Mononuclear cell (primary cell): Measurements from ENCODE around the gene PSTK. TPM values are rescaled to one million over a fixed set of nuclear protein-coding genes. Genes with fewer than 3 reads are reported as not detected.

Experiments used
- H3K27me3 ChIP-seq: 2 replicates; pipeline ENCODE4 v1.6.0; 2011; ENCODE audit warnings: low read length, control low read depth; ENCODE audit not compliant: insufficient read depth
- H3K4me1 ChIP-seq: 2 replicates; pipeline ENCODE4 v1.5.1; 2011; ENCODE audit warnings: mild to moderate bottlenecking, low read length, control low read depth; ENCODE audit not compliant: insufficient read depth
- H3K4me3 ChIP-seq: 2 replicates; pipeline ENCODE4 v1.5.1; 2011; ENCODE audit warnings: mild to moderate bottlenecking, low read length, moderate library complexity
- H3K9me3 ChIP-seq: 2 replicates; pipeline ENCODE4 v1.5.1; 2011; ENCODE audit warnings: low read depth, mild to moderate bottlenecking, control low read depth, low read length
- total RNA-seq: library from RNA; depleted of rRNA; stranded (reverse); fragments of >200 nt; gene quantifications from one replicate; pipeline ENCODE4 v1.2.3, GENCODE V29; 2012

The PSTK gene
- total RNA-seq, 1 donor: 8.4 TPM

DNA sequence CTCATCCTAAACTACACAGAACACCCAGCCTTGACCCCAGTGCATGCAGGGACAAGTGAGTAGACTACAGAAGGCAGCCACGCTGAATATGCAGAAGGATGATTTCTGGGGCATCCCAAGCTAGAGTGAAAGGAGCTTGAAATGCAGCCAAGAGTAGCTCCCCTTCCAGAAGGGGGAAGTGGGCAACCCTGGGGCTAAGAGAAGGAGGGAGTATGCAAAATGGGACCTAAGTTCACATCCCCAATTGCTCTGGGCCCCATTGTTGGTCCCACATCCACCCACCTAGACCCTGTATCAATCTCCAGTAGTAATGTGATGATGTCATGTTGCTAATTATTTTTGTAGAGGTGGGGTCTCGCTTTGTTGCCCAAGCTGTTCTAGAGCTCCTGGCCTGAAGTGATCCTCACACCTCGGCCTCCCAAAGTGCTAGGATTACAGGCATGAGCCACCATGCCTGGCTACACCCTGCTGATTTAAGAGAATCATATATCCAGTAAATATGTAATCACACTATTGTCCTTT, 5.6 kb upstream of the PSTK start:
- Histone ChIP-seq H3K9me3 (no peaks in the 10 kb centered on the region), H3K4me3 (no peak overlapping the region), H3K27me3 (no peaks in the 10 kb centered on the region), H3K4me1 (peaks cover 4% of the 10 kb centered on the region)

DNA sequence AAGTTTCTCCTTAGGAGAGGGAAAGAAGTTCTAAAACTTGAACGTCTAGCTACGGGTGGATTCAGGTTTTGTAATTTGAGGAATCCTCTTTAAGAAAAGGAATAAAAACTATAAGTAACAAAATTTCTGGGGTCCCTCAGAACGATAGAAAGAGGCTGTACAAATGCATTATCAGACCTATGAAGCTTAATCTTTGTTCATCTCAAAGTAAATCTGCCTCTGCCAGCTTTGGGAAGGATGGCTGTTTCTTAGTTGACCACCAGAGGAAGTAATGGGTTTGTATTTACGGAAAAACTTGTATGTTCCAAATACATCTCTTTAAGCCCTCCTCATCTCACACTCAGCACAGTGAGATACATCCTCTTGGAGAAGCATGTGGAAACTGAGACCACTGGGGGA, 864 bp downstream of the PSTK start:
- Histone ChIP-seq H3K9me3 (no peaks in the 10 kb centered on the region), H3K4me1 (peaks cover 18% of the 10 kb centered on the region), H3K4me3 (peak overlapping the region; percentile 63)

DNA sequence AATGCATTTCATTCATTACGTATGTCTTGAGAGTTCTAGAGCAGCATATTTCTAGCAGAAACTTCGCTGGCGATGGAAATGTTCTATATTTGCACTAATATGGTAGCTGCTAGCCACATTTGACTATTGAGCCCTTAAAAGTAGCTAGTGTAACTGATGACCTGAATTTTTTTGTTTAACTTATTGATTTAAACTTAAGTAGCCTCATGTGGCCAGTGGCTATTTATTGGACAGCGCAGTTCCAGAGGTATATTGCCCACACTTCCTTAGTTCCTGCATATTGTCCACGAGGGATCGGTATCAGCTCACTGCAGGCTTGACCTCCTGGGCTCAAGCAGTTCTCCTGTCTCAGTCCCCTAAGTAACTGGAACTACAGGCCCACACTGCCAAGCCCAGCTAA, 3.7 kb downstream of the PSTK start:
- Histone ChIP-seq H3K9me3 (no peaks in the 10 kb centered on the region), H3K4me3 (no peak overlapping the region), H3K4me1 (peaks cover 18% of the 10 kb centered on the region), H3K27me3 (no peaks in the 10 kb centered on the region)

More for the DNA sequence above, 864 bp downstream of the PSTK start:
- no peaks in the 10 kb centered on the region for H3K27me3 ChIP-seq

DNA sequence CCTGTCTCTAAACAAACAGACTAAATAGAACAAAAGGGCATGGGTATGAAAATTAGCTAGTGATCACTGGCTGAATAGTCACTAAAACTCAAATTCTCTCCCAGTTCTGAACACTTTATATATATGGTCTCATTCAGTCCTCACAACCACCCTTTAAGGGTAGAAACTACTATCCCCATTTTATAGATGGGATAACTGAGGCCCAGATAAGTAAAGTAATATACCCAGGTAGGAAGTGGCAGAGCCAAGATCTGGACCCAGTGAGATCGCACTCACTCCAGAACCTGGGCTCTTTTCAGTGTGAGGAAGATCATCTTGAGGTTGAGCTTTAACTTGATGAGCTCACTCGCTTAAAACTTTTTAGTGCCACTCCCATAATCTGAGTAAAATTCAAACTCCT, 4.5 kb downstream of the PSTK start:
- Histone ChIP-seq H3K27me3 (no peaks in the 10 kb centered on the region), H3K9me3 (no peaks in the 10 kb centered on the region), H3K4me3 (no peak overlapping the region), H3K4me1 (peaks cover 13% of the 10 kb centered on the region)

DNA sequence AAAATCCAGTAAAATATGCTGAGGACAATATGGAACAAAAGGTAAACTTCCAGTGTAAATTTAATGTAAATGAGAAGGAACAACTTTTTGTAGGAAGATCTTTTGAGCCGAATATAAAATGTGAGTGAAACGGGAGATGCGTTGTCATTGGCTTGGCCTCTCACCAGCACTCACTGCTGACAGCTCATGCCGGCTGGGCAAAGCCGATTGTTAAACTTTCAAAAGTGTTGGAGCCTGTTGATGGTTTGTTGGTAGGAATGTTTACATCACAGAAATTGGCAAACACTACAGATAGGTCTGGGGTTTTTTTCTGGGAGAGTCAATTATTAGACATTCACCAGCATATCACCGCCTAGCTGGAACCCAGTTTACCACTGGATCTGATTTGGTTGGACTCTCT, 6.1 kb downstream of the PSTK start:
- Histone ChIP-seq H3K27me3 (no peaks in the 10 kb centered on the region), H3K9me3 (no peaks in the 10 kb centered on the region), H3K4me1 (peaks cover under 1% of the 10 kb centered on the region), H3K4me3 (no peak overlapping the region)

DNA sequence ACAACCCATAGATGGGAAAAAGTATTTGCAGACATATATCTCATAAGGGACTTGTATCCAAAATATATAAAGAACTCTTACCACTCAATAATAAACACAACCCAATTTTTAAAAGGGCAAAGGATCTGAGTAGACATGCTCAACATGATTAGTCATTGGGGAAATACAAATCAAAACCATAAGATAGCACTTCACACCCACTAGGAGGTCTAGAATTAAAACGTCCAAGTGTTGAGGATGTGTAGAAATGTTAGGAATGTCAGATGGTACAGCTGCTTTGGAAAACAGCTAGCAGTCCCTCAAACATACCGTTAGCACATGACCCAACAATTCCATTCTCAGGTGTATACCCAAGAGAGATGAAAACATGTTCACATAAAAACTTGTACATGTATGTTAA, 8.3 kb downstream of the PSTK start:
- Histone ChIP-seq H3K9me3 (no peaks in the 10 kb centered on the region), H3K27me3 (no peaks in the 10 kb centered on the region), H3K4me1 (no peaks in the 10 kb centered on the region), H3K4me3 (no peak overlapping the region)

DNA sequence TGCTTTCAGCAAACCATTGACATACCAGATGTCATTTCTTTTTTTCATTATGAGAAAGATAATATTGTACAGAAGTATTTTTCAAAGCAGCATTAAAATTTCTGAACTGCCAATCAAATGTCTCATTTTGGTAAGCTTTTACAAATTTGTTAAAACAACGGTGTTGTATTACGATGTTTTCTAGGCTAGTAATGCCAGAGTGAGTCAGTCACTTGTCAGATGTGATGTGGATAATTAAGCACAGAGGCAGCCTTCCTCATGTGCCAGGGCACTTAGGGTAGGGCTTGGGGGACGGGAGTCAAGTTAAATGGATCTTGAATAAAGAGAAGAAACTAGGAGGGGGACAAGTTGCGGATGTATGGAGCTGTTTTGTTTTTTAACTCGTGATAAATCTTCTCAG, 10.1 kb downstream of the PSTK start:
- H3K27me3 ChIP-seq: no peaks in the 10 kb centered on the region
- H3K4me1 ChIP-seq: no peaks in the 10 kb centered on the region
- no peak overlapping the region for H3K4me3 ChIP-seq
- H3K9me3 ChIP-seq: no peaks in the 10 kb centered on the region

DNA sequence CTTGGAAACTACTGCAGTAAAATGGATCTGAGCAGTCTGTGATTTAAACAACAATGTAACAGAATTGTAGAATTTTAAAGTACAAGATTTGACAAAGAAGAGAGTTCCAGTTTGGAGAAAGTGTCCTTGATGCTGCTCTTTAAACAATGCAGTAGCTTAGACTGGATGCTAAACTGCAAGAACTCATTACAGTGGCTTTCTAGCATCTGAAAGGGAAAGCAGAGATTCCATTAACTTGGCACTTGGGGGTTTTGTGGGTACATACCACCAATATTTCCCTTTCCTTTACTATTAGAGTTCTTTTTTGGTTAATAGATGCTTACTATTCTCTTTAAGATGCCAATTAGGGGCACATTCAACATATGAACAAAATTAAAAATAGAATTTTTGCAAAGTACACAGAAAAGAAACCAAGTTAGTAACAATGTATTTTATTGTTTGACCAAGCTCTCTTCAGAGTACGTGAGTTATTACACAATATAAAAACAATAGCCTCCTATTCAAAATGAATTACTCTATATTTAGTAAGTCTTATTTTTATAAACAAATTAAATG, 11.9 kb downstream of the PSTK start:
- H3K9me3 ChIP-seq: no peaks in the 10 kb centered on the region
- H3K4me3 ChIP-seq: no peak overlapping the region
- no peaks in the 10 kb centered on the region for H3K4me1 ChIP-seq
- H3K27me3 ChIP-seq: no peaks in the 10 kb centered on the region

DNA sequence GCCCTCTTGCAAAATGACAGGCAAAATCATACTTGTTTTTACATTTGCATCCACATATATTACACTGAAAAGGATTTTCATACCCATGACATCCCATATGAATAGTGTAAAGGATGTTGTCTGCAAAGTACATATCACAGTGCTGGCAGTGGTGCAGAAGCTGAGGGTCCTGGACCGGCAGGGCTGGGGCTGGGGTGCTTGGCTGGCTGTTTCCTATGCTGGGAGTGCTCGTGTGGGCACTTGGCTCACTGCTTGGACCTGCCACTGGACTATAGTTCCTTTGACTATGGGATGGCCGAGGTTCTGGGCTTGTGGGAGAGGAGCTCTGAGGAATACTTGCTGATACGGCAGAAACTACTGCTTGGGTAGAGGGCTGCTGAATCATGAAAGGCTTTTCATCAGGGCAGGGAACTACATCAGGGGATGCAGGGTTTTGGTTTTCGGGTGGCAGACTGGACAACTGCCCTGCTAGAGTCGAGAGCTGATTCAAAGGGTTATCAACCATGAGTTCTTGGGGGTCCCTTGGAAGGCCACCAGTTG, 13.7 kb downstream of the PSTK start:
- Histone ChIP-seq H3K4me1 (no peaks in the 10 kb centered on the region), H3K9me3 (no peaks in the 10 kb centered on the region), H3K27me3 (no peaks in the 10 kb centered on the region), H3K4me3 (no peak overlapping the region)

DNA sequence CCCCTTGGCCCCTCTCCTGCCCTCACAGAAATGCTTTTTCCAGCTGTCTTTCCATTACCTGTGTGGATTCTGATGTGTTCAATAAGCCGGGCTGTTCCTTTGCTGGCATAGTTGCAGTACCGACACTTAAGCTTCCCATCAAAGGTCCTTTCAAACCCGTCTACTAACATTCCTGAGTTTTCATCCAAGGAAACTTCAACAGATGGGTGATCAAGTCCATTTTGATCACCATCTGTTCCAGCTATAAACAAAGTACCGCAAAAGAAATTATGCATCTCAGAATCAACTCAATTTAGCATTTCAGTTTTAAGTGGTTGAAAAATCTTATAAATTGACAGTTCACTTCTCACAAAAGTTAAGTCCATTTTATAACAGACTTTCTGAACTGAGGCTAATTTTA, 15.7 kb downstream of the PSTK start:
- Histone ChIP-seq H3K4me3 (no peak overlapping the region), H3K4me1 (no peaks in the 10 kb centered on the region), H3K27me3 (no peaks in the 10 kb centered on the region), H3K9me3 (no peaks in the 10 kb centered on the region)

DNA sequence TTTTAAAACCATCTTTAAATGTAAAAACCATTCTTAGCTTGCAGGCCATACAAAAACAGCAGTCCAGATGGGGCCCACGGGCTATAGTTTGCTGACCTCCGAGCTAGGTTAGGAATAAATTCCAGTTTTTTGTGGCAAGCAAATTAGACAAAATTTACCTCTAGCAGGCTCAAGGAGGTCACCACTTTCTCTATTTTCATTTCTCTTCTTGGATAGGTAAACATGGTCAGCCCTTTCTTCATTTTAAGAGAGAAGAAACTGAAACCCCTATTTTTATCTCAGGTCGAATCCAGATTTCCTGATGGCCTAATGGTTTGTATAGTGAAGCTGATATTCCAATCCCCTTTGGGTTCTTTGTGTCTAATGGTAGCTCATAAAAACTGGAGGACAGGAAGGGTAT, 17.7 kb downstream of the PSTK start:
- H3K27me3 ChIP-seq: no peaks in the 10 kb centered on the region
- no peaks in the 10 kb centered on the region for H3K4me1 ChIP-seq
- H3K4me3 ChIP-seq: no peak overlapping the region
- no peaks in the 10 kb centered on the region for H3K9me3 ChIP-seq

DNA sequence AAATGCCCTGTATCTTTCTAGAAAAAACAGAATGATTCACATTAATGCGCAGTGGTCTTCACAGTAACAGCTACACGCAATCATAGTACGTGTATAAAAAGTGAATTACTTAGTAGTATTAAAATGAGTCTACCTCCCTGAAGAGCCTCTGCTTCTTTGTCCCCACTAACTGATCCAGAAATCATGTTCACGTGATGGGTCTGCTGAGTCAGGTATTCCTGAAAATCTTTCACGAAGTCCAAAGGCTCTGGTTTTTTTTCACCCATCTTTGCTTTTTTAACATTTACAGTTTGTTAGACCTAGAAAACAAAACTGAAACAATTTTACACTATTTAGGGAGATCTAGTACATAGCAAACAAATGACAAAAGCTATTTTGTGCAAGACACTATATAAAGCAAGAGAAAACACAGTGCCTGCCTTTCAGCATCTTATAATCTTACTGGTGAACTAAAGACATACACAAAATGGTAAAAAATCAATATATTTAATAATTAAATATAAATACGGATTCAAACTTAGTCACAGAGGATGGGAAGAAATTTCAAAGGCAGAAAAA, 18.2 kb downstream of the PSTK start:
- Histone ChIP-seq H3K4me1 (no peaks in the 10 kb centered on the region), H3K4me3 (no peak overlapping the region), H3K9me3 (no peaks in the 10 kb centered on the region), H3K27me3 (no peaks in the 10 kb centered on the region)

DNA sequence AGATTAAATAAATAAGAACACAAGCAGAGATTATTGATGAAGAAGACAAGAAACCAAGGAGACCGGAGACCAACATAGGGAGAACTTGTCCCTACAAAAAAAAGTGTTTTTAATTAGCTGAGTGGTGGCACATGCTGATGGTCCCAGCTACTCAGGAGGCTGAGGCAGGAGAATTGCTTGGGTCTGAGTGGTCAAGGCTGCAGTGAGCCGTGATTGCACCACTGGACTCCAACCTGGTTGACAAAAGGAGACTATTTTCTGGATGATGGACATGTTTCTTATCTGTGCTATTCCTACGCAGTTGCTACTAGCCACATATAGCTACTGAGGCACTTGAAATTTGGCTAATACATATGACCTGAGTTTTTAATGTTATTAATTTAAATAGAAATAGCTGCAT, 18.7 kb downstream of the PSTK start:
- no peaks in the 10 kb centered on the region for H3K9me3 ChIP-seq
- no peak overlapping the region for H3K4me3 ChIP-seq
- H3K27me3 ChIP-seq: no peaks in the 10 kb centered on the region
- H3K4me1 ChIP-seq: no peaks in the 10 kb centered on the region

DNA sequence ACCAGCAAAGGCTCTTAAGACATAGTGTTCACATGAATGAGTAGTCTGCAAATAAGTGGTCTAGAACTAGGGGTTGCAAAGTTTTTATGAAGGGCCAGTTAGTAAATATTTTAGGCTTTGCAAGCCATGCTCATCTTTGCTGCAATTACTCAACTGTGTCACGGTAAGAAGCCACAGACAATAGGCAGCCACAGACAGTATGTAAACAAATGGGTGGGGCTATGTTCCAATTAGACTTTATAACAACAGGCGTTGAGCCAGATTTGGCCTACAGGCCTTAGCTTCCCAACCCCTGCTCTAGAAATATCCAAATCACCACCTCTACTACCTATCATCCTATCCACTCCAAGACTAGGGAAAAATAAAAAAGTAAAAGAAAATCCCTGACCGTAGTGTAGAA, 19.1 kb downstream of the PSTK start:
- Histone ChIP-seq H3K4me3 (no peak overlapping the region), H3K4me1 (no peaks in the 10 kb centered on the region), H3K9me3 (no peaks in the 10 kb centered on the region), H3K27me3 (no peaks in the 10 kb centered on the region)

DNA sequence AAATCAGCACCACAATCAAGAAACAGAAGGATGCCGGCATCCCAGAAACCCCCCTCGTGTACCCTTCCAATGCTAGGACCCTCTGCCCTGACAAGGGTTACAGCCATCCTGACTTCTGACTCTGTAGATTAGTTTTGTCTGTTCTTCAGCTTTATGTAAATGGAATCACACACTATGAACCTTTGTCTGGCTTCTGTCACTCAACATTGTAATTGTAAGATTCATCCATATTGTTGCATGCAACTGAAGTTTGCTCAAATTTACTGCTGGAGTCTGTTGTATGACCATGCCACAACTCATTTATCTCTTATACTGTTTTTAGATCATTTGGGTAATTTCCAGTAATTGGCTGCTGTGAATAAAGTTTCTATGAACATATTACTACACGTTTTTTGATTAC, 20.0 kb downstream of the PSTK start:
- Histone ChIP-seq H3K4me1 (no peaks in the 10 kb centered on the region), H3K9me3 (no peaks in the 10 kb centered on the region), H3K27me3 (no peaks in the 10 kb centered on the region), H3K4me3 (no peak overlapping the region)

DNA sequence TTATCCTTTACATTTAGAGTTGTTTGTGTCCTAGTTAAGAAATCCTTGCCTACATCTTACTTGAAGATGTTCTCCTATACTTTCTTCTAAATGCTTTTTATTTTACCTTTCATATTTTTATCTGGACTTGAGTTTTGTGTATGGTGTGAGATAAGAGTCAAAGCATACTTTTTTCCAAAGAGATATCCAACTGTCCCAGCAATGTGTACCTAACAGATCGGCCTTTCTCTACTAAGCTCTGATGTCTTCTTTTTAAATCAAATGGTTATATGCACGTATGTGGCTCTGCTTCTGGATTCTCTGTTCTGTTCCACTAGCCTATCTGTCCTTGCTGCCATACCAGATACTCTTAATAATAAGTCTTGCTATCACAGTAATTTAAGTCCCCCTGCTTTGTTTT, 21.2 kb downstream of the PSTK start:
- Histone ChIP-seq H3K4me1 (no peaks in the 10 kb centered on the region), H3K4me3 (no peak overlapping the region), H3K27me3 (no peaks in the 10 kb centered on the region), H3K9me3 (no peaks in the 10 kb centered on the region)
